PFSK-1 (cell line): ENCODE data around the gene XRCC3.

Experiments
- SIN3A ChIP-seq: IDR thresholded peaks from 2 replicates; pipeline ENCODE4 v1.6.1; 2012; ENCODE audit warnings: mild to moderate bottlenecking, low read length, moderate library complexity, borderline replicate concordance; ENCODE audit not compliant: insufficient read depth
- TAF1 ChIP-seq: IDR thresholded peaks from 2 replicates; pipeline ENCODE4 v1.6.1; 2012; ENCODE audit warnings: low read length, control low read depth, borderline replicate concordance; ENCODE audit not compliant: insufficient read depth

DNA sequence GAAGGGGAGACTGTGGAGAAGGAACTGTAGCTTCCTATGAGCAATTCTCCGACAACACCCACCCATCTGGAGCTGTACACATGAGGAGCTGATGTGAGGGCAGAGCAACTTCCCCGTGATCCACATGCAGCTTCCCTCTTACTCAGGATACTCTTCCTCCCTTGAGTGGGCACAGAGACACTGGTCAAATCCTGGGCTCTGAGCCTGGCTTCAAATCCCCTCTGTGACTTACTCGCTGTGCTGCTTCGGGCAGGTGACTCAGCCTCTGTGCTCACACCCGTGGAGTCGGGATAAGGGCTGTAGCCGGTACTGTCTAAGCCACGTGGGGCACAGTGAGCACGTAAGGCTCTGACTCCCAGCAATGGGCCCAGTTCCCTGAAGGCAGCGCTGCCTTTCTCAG, 31.4 kb upstream of the XRCC3 start:
- TF ChIP-seq TAF1 (no peak), SIN3A (no peak)
